ENCODE results near the gene CCR1.

CCR1 gene

DNA sequence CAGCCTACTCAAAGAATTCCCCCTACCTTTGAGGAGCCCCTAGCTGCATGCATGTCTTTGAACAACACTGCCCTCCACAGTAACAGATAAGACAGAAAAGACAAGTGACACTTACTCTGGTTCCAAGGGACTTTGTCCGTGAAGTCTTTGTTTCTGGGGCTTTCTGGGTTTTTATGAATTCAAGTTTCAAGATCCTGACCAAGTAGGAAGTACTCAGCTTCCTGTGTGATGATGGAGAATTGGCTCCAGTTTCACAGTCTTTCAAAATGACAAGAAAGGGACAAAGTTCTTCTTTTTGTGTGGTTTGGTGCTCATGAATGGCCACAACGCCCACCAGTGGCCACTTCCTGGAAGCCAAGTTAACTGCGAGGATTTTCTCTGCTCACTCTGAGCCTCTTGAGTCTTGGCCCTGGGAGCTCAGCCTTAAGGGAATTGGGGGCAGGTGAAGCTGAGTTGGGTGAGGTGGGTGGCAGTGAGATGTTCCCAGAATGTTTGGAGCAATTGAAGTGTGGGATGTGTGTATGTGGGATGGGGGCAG is at the start of gene CCR1:
CCR1 (minus strand) TSS at position 147 of the 538 bp plus-strand sequence. CDS start 4,000 bp downstream, outside the sequence.
- no peak for DNase-seq

DNA sequence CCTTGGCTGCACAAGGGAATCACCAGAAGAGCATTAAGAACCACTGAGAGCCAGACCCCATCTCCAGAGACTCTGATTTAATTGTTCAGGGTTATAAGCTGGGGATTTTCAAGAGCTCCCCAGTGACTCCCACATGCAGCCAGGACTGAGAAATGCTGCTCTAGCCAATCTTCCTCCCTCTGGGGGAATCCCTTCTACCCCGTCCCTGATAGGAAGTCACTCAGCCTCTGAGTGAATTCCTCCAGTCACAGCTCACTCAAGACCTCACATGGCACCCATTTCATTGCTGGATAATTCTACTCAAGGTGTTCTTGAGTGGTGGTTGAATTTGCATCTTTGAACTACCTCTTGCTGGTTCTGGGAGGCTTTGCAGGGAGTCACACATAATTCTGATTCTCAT is 44.9 kb upstream of the CCR1 start:
- no peak for DNase-seq

DNA sequence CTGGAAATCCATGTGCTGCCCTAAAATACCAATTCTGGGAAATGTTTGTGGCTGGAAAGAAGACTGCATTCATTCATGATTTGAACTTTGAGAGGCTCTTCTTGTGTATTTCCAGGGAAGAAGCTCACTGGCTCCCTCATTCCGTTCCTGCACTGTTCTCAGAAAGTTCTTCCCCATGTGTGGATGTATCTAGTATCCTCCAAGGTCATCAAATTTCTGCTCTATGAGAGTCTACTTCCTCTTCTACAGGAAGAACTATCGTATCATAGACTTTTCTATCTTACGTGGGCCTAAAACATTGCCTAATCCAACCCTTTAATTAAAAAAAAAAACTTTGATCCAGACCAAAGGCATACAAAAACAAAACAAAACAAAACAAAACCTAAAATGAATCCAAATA is 37.0 kb upstream of the CCR1 start:
- no peak for DNase-seq

- no peak for DNase-seq
Observed at GRCh38 chr3:46243560-46243959, 35.4 kb upstream of the CCR1 start.

- no peak for DNase-seq
Observed at GRCh38 chr3:46242120-46242519, 34.0 kb upstream of the CCR1 start, which contains the start of gene CCR3. CCR3 (plus strand) TSS chr3:46242460; CDS start chr3:46265159, 22,699 bp downstream.

DNA sequence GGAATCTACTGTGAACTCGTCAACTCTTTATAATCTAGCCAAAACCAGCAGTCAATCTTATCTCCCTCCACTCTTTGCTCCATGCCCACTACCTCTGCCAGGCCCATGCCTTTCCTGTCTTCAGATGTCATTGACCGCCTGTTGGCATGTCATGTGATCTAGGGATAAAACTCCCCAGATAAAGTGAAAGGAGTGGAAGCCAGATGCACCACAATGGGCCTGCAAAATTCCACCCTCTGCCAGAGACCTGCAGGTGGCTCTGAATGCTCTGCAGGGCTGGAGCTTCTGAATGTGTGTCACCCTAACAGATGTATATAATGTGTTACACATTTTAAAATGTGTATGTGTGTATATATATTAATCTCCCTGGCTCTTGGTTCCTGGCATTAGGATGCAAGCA is 31.8 kb upstream of the CCR1 start:
- DNase-seq: no peak

GRCh38 chr3:46239301-46239938 is 31.3 kb upstream of the CCR1 start:
- no peak for DNase-seq

GRCh38 chr3:46238386-46238785 is 30.3 kb upstream of the CCR1 start:
- DNase-seq: no peak

GRCh38 chr3:46236294-46237054 is 28.4 kb upstream of the CCR1 start:
- DNase-seq: no peak

- DNase-seq: no peak
Observed at GRCh38 chr3:46235425-46235824, 27.3 kb upstream of the CCR1 start.

GRCh38 chr3:46233194-46233593 is 25.1 kb upstream of the CCR1 start:
- no peak for DNase-seq

DNA sequence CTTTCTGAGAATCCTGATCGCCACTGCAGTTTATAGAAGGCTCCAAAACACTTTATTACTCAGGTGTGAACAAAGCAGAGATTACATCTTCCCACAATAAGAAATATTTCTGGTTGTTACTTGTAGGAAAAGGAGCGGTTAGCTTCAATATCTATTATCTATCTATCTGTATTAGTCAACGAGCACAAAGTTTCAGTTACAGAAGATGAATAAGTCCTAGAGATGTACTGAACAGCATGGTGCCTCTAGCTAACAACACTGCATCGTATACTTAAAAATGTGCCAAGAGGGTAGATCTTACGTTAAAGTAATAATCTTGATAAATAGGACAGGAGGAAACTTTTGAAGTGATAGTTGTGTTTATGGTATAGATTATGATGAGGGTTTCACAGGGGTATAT is 23.2 kb upstream of the CCR1 start:
- DNase-seq: no peak

DNA sequence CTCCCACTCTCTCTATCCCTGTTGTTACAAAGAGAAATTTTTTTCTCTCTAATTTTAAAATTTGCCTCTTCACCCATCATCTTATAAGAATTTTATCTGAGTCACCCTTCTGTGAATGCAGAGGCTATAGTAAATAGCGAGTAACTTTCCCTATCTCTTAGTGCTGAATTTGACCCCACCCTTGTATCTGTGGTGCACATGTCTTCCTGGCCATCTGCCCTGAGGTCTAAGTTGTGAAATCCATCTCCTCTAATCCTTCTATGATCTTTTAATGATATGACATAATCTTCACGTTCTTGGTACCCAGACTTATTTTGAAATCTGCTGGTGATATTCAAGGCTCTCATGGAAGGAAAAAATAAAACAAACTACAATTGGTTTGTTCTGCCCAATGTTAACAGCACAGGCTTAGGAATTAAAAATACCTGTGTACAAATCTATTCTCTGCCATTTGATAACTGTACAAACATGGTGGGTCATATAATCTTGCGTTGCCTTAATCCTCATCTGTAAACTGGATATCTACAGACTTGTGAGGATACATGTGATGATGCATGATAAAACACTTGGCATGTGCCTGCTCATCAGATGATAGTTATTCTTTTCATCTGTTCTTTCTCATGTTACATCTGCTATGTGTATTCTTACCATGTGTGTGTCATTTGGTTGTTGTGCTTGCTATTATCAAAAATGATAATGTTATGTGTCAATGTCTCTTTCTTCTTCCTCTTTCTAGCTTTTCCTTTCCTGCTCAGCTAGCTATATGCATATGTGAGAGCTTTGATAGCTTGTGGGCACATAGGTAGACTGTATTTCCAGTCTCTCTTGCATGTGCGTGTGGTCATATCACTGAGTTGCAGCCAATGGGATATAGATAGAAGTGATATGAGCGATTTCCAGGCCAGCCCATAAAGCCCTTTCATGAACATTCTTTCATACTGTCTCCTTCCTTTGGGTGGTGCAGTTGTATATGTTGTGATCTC is 20.4 kb upstream of the CCR1 start:
- DNase-seq: no peak

DNA sequence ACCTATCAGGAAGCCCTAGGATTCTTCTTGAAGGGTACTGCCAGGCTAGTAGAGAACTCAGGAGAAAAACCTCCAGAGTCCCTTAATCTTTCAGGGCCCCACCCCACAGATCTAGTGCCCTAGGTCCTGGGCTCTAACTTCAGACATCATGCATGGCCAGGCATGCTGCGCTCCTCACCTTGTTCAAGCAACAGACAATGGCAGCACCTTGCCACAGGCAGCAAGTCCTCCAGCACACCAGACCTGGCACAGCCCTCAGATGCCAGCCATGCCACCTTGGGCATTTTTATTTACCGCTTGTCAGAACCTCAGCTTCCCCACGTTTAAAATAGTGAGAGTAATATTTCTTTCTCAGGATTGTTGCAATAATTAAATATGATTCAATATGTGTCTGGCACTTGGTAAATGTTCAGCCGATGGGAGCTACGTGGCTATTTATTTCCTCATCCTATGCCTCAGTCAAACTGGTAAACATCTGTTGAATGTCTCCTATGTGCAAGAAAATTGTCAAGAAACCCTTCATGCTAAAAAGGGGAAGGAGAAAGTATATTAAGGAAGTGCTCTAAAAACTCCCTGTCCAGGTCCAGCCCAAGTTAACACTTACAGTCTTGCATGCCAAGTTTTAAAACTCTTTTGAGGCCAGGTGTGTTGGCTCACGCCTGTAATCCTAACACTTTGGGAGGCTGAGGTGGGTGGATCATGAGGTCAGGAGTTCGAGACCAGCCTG is 14.5 kb upstream of the CCR1 start:
- DNase-seq: no peak

GRCh38 chr3:46221938-46222337 is 13.8 kb upstream of the CCR1 start:
- no peak for DNase-seq

DNA sequence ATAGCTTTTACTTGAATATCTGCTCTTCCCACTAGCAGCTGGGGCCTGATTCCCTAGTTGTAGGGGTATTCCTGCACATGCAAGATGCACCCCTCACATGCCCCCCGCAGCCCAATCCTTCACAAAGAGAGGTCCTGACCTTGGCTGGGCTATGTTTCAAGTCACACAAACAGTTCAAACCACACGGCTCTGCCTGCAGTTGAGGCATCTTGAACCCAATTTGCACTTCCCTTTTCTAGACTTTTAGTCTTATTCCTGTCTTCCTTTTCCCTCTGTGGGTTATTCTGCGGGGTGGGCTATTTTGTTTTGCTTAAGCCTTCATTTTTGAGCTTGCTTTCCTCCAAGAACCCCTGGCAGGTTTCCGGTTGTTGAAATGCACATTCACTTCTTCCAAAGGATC is 13.3 kb upstream of the CCR1 start:
- DNase-seq: no peak

GRCh38 chr3:46218196-46218709 is 10.1 kb upstream of the CCR1 start:
- DNase-seq: no peak

DNA sequence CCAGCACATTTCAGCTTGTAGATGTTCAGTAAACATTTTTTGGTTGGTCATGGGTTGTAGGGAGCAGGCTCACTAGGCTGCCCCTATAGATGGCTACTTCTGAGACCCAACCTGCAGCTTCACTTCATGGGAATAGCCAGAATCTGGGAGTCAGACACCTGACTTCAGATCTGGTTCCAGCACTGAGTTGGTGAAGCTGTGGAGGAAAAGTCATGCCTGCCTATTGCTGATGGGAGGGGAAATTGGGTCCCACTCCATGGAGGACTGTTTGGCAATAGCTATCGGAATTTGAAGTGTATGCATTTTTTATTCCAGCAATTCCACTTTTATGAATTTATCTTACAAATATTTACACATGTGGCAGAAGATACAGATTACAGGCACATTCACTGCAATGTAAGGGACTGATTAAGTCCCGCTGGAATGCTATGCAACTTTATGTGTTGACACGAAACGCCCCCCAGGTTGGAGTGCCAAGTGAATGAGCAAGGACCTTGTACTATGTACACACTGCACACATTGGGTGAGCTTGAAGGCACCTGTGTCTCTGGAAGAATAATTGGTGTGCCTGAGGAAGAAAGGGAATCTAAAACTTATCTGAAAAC is 7.8 kb upstream of the CCR1 start:
- no peak for DNase-seq

DNA sequence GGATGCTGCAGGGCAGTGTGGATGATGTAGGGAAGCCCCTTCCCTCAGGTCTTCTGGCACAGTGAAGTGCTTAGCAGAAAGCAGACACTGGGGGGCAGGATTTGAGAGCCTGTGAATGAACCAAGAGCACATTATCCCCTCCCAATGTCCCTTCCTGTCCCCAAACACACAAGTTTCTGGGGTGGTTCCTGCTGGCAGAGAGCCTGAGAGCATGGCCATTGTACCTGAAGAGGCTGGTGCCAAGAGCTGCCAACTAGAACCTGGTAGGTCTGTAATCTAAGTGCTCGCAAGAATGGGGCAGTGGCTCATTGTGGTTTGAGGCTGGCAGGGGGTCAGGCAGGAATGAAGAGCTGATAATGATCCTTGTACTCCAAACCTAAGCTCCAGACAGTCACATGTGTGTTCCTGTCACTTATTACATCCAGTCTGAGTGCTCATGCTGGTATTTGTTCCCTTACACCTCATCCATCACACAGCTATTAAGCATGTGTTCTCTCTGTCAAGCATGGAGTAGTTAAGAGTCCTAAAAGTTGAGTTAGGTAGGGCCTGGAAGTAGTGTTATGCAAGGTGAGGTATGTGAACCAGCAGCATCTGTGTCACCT is 6.7 kb upstream of the CCR1 start:
- DNase-seq: peak; percentile 68

DNA sequence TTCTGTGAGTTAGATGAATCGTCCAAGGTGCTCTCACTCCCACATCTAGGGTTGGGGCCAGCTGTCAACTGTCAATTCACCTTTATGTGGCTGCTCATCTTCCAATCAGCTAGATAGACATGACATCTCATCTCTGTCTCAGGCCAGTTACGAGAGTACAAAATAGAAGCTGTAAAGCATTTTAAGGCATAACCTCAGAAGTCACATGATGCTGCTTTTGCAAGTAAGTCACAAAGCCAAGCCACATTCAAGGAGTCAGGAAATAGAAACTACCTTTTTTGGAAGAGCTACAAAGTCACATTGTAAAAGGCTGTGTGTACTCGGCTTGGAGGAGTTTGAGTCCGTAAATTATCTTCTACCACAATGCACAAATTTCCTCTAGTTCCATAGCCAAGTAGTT is 5.1 kb upstream of the CCR1 start:
- no peak for DNase-seq

DNA sequence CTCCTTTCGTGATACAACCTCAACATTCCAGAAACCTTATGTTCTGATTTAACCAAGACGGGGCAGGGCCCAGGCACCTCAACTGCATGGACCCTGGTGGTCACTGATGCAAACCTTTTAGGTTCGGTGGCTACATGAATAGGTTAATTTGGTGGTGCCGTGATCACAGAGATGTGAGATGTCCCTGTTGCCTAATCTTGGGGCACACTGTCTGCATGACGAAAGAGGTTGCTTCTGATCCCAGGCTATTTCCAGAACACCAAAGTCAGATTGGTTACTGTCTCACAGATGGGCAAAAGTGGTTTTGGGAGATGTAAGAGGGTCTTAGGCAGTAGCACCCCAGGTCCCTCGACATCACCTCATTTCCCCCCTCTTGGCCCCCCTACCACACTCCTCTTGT is 4.0 kb upstream of the CCR1 start:
- DNase-seq: no peak
